ENCODE data around the gene BORCS8.
"Not testable (repeated sequence)": the region's sequence is repeated elsewhere in the genome, so short reads cannot be mapped to it uniquely, and the experiment has no call there.

BORCS8 gene

GRCh38 chr19:19152668-19153384 lies 39.1 kb downstream of the BORCS8 start:
- peaks cover 14% of the 10 kb centered on the region for H3K36me3 ChIP-seq (ENCODE audit: control insufficient read depth, insufficient read depth, low read length)
- H3K27me3 ChIP-seq (replicated peaks; ENCODE audit: control insufficient read depth, insufficient read depth, low read length, poor library complexity, severe bottlenecking), result no peaks in the 10 kb centered on the region
- H3K9me3 ChIP-seq (ENCODE audit: control insufficient read depth, low read length), result no peaks in the 10 kb centered on the region
- H3K4me1 ChIP-seq (ENCODE audit: control insufficient read depth, insufficient read depth, low read length, poor library complexity, severe bottlenecking), result no peaks in the 10 kb centered on the region
- H3K4me3 ChIP-seq (ENCODE audit: insufficient read depth, low read depth, low read length, poor library complexity, severe bottlenecking), result no peak overlapping the region
- DNase-seq, result no peak
- H3K27ac ChIP-seq (ENCODE audit: insufficient read depth, low read length, poor library complexity, severe bottlenecking), result no peak overlapping the region

GRCh38 chr19:19151418-19151817 lies 40.5 kb downstream of the BORCS8 start:
- no peaks in the 10 kb centered on the region for H3K4me1 ChIP-seq (ENCODE audit: control insufficient read depth, insufficient read depth, low read length, poor library complexity, severe bottlenecking)
- H3K27ac ChIP-seq (ENCODE audit: insufficient read depth, low read length, poor library complexity, severe bottlenecking), result no peak overlapping the region
- H3K27me3 ChIP-seq (replicated peaks; ENCODE audit: control insufficient read depth, insufficient read depth, low read length, poor library complexity, severe bottlenecking), result no peaks in the 10 kb centered on the region
- H3K9me3 ChIP-seq (ENCODE audit: control insufficient read depth, low read length), result no peaks in the 10 kb centered on the region
- DNase-seq, result no peak
- peaks cover 16% of the 10 kb centered on the region for H3K36me3 ChIP-seq (ENCODE audit: control insufficient read depth, insufficient read depth, low read length)
- H3K4me3 ChIP-seq (ENCODE audit: insufficient read depth, low read depth, low read length, poor library complexity, severe bottlenecking), result no peak overlapping the region

- no peaks in the 10 kb centered on the region for H3K9me3 ChIP-seq (ENCODE audit: control insufficient read depth, low read length)
- peaks cover 16% of the 10 kb centered on the region for H3K36me3 ChIP-seq (ENCODE audit: control insufficient read depth, insufficient read depth, low read length)
- DNase-seq, result no peak
- no peak overlapping the region for H3K4me3 ChIP-seq (ENCODE audit: insufficient read depth, low read depth, low read length, poor library complexity, severe bottlenecking)
- no peak overlapping the region for H3K27ac ChIP-seq (ENCODE audit: insufficient read depth, low read length, poor library complexity, severe bottlenecking)
- no peaks in the 10 kb centered on the region for H3K4me1 ChIP-seq (ENCODE audit: control insufficient read depth, insufficient read depth, low read length, poor library complexity, severe bottlenecking)
- H3K27me3 ChIP-seq (replicated peaks; ENCODE audit: control insufficient read depth, insufficient read depth, low read length, poor library complexity, severe bottlenecking), result no peaks in the 10 kb centered on the region
These were observed 42.5 kb downstream of the BORCS8 start for GRCh38 chr19:19149435-19149834.

- not testable (repeated sequence) for H3K4me3 ChIP-seq (ENCODE audit: insufficient read depth, low read depth, low read length, poor library complexity, severe bottlenecking); H3K27ac ChIP-seq (ENCODE audit: insufficient read depth, low read length, poor library complexity, severe bottlenecking); H3K9me3 ChIP-seq (ENCODE audit: control insufficient read depth, low read length); H3K4me1 ChIP-seq (ENCODE audit: control insufficient read depth, insufficient read depth, low read length, poor library complexity, severe bottlenecking); H3K27me3 ChIP-seq (replicated peaks; ENCODE audit: control insufficient read depth, insufficient read depth, low read length, poor library complexity, severe bottlenecking); DNase-seq
- H3K36me3 ChIP-seq (ENCODE audit: control insufficient read depth, insufficient read depth, low read length), result peaks cover 16% of the 10 kb centered on the region
These were observed 43.4 kb downstream of the BORCS8 start for GRCh38 chr19:19148504-19148903.

GRCh38 chr19:19147344-19147743 lies 44.6 kb downstream of the BORCS8 start:
- Histone ChIP-seq H3K36me3 (ENCODE audit: control insufficient read depth, insufficient read depth, low read length) (peaks cover 16% of the 10 kb centered on the region), H3K27me3 (replicated peaks; ENCODE audit: control insufficient read depth, insufficient read depth, low read length, poor library complexity, severe bottlenecking) (no peaks in the 10 kb centered on the region), H3K4me3 (ENCODE audit: insufficient read depth, low read depth, low read length, poor library complexity, severe bottlenecking) (no peak overlapping the region), H3K9me3 (ENCODE audit: control insufficient read depth, low read length) (no peaks in the 10 kb centered on the region), H3K27ac (ENCODE audit: insufficient read depth, low read length, poor library complexity, severe bottlenecking) (no peak overlapping the region), H3K4me1 (ENCODE audit: control insufficient read depth, insufficient read depth, low read length, poor library complexity, severe bottlenecking) (no peaks in the 10 kb centered on the region)
- DNase-seq, result no peak

GRCh38 chr19:19146865-19147264 lies 45.1 kb downstream of the BORCS8 start:
- H3K9me3 ChIP-seq (ENCODE audit: control insufficient read depth, low read length), result no peaks in the 10 kb centered on the region
- H3K4me3 ChIP-seq (ENCODE audit: insufficient read depth, low read depth, low read length, poor library complexity, severe bottlenecking), result no peak overlapping the region
- H3K27ac ChIP-seq (ENCODE audit: insufficient read depth, low read length, poor library complexity, severe bottlenecking), result no peak overlapping the region
- no peak for DNase-seq
- H3K4me1 ChIP-seq (ENCODE audit: control insufficient read depth, insufficient read depth, low read length, poor library complexity, severe bottlenecking), result no peaks in the 10 kb centered on the region
- peaks cover 16% of the 10 kb centered on the region for H3K36me3 ChIP-seq (ENCODE audit: control insufficient read depth, insufficient read depth, low read length)
- no peaks in the 10 kb centered on the region for H3K27me3 ChIP-seq (replicated peaks; ENCODE audit: control insufficient read depth, insufficient read depth, low read length, poor library complexity, severe bottlenecking)

GRCh38 chr19:19145684-19146608 lies 46.0 kb downstream of the BORCS8 start:
- Histone ChIP-seq H3K9me3 (ENCODE audit: control insufficient read depth, low read length) (no peaks in the 10 kb centered on the region), H3K4me3 (ENCODE audit: insufficient read depth, low read depth, low read length, poor library complexity, severe bottlenecking) (no peak overlapping the region), H3K27ac (ENCODE audit: insufficient read depth, low read length, poor library complexity, severe bottlenecking) (no peak overlapping the region), H3K27me3 (replicated peaks; ENCODE audit: control insufficient read depth, insufficient read depth, low read length, poor library complexity, severe bottlenecking) (no peaks in the 10 kb centered on the region), H3K4me1 (ENCODE audit: control insufficient read depth, insufficient read depth, low read length, poor library complexity, severe bottlenecking) (no peaks in the 10 kb centered on the region), H3K36me3 (ENCODE audit: control insufficient read depth, insufficient read depth, low read length) (peaks cover 16% of the 10 kb centered on the region)
- DNase-seq, result peak; percentile 67 to 77 (median 70)

- no peak overlapping the region for H3K4me3 ChIP-seq (ENCODE audit: insufficient read depth, low read depth, low read length, poor library complexity, severe bottlenecking)
- DNase-seq, result no peak
These were observed 46.7 kb downstream of the BORCS8 start for GRCh38 chr19:19145281-19145680.

GRCh38 chr19:19142347-19142746 lies 49.6 kb downstream of the BORCS8 start:
- H3K4me1 ChIP-seq (ENCODE audit: control insufficient read depth, insufficient read depth, low read length, poor library complexity, severe bottlenecking), result peaks cover 9% of the 10 kb centered on the region
- H3K9me3 ChIP-seq (ENCODE audit: control insufficient read depth, low read length), result no peaks in the 10 kb centered on the region
- H3K27me3 ChIP-seq (replicated peaks; ENCODE audit: control insufficient read depth, insufficient read depth, low read length, poor library complexity, severe bottlenecking), result no peaks in the 10 kb centered on the region
- H3K27ac ChIP-seq (ENCODE audit: insufficient read depth, low read length, poor library complexity, severe bottlenecking), result no peak overlapping the region
- H3K4me3 ChIP-seq (ENCODE audit: insufficient read depth, low read depth, low read length, poor library complexity, severe bottlenecking), result no peak overlapping the region
- peaks cover 9% of the 10 kb centered on the region for H3K36me3 ChIP-seq (ENCODE audit: control insufficient read depth, insufficient read depth, low read length)
- no peak for DNase-seq

More at GRCh38 chr19:19145281-19145680, 46.7 kb downstream of the BORCS8 start:
- Histone ChIP-seq H3K9me3 (ENCODE audit: control insufficient read depth, low read length) (no peaks in the 10 kb centered on the region), H3K36me3 (ENCODE audit: control insufficient read depth, insufficient read depth, low read length) (peaks cover 16% of the 10 kb centered on the region), H3K4me1 (ENCODE audit: control insufficient read depth, insufficient read depth, low read length, poor library complexity, severe bottlenecking) (no peaks in the 10 kb centered on the region), H3K27me3 (replicated peaks; ENCODE audit: control insufficient read depth, insufficient read depth, low read length, poor library complexity, severe bottlenecking) (no peaks in the 10 kb centered on the region), H3K27ac (ENCODE audit: insufficient read depth, low read length, poor library complexity, severe bottlenecking) (no peak overlapping the region)

GRCh38 chr19:19140476-19140875 lies 51.5 kb downstream of the BORCS8 start:
- DNase-seq, result no peak
- Histone ChIP-seq H3K27ac (ENCODE audit: insufficient read depth, low read length, poor library complexity, severe bottlenecking) (no peak overlapping the region), H3K36me3 (ENCODE audit: control insufficient read depth, insufficient read depth, low read length) (no peaks in the 10 kb centered on the region), H3K9me3 (ENCODE audit: control insufficient read depth, low read length) (no peaks in the 10 kb centered on the region), H3K4me3 (ENCODE audit: insufficient read depth, low read depth, low read length, poor library complexity, severe bottlenecking) (no peak overlapping the region), H3K4me1 (ENCODE audit: control insufficient read depth, insufficient read depth, low read length, poor library complexity, severe bottlenecking) (peaks cover 11% of the 10 kb centered on the region), H3K27me3 (replicated peaks; ENCODE audit: control insufficient read depth, insufficient read depth, low read length, poor library complexity, severe bottlenecking) (no peaks in the 10 kb centered on the region)
